Cardiac fibroblast (primary cell): ENCODE measurements around the gene C11orf16.
"Not testable (repeated sequence)": the region's sequence is repeated elsewhere in the genome, so short reads cannot be mapped to it uniquely, and the experiment has no call there.

Source experiments
- DNase-seq, 2 donors: peaks; one replicate each; pipeline versions ENCODE4 v3.0.0 to v3.0.0-alpha.2; 2010; ENCODE audit warnings: low read depth in 2 of 2
- H3K4me3 ChIP-seq, 2 donors: replicated peaks in 1 of 2; 1 replicate in 1 of 2; 2 replicates in 1 of 2; pipeline ENCODE4 v1.5.1; 2011; ENCODE audit warnings: low read depth in 2 of 2, low read length in 2 of 2, mild to moderate bottlenecking in 2 of 2, moderate library complexity in 1 of 2
- CTCF ChIP-seq: IDR thresholded peaks from one replicate; pipeline ENCODE4 v1.5.1; 2011; ENCODE audit warnings: low read depth, mild to moderate bottlenecking, low read length, inconsistent platforms

C11orf16 gene

GRCh38 chr11:8948886-8949285 is 16.1 kb upstream of the C11orf16 start:
- DNase-seq, result no peak
- no peak overlapping the region for H3K4me3 ChIP-seq
- TF ChIP-seq CTCF, result no peak

GRCh38 chr11:8947230-8947943 is 14.6 kb upstream of the C11orf16 start:
- no peak for TF ChIP-seq CTCF
- no peak overlapping the region for H3K4me3 ChIP-seq
- DNase-seq, result no peak

- no peak for DNase-seq
- no peak for TF ChIP-seq CTCF
- no peak within 1 kb of the TSS for H3K4me3 ChIP-seq
Observed at GRCh38 chr11:8942518-8943066, 9.8 kb upstream of the C11orf16 start, which contains the start of gene ASCL3. TSS of gene ASCL3 (minus strand) at chr11:8943016. CDS start at chr11:8938161, 4,855 bp downstream.

GRCh38 chr11:8941341-8942103 is 8.8 kb upstream of the C11orf16 start:
- no peak overlapping the region for H3K4me3 ChIP-seq
- DNase-seq, result no peak
- no peak for TF ChIP-seq CTCF

- no peak overlapping the region for H3K4me3 ChIP-seq
- no peak for TF ChIP-seq CTCF
- no peak for DNase-seq
Observed at GRCh38 chr11:8937659-8938058, 4.9 kb upstream of the C11orf16 start.

GRCh38 chr11:8937159-8937558 is 4.4 kb upstream of the C11orf16 start:
- H3K4me3 ChIP-seq, result no peak overlapping the region
- DNase-seq, result no peak
- TF ChIP-seq CTCF, result no peak

GRCh38 chr11:8935789-8936188 is 3.0 kb upstream of the C11orf16 start:
- not testable (repeated sequence) for H3K4me3 ChIP-seq, DNase-seq
